ENCODE data around the gene NLRC5. TPM values are rescaled to one million over a fixed set of nuclear protein-coding genes. Genes with fewer than 3 reads are reported as not detected.
"Not testable (repeated sequence)": the region's sequence is repeated elsewhere in the genome, so short reads cannot be mapped to it uniquely, and the experiment has no call there.

NLRC5 gene
- total RNA-seq, 1 donor from 2014 or later, result 2.0 TPM

DNA sequence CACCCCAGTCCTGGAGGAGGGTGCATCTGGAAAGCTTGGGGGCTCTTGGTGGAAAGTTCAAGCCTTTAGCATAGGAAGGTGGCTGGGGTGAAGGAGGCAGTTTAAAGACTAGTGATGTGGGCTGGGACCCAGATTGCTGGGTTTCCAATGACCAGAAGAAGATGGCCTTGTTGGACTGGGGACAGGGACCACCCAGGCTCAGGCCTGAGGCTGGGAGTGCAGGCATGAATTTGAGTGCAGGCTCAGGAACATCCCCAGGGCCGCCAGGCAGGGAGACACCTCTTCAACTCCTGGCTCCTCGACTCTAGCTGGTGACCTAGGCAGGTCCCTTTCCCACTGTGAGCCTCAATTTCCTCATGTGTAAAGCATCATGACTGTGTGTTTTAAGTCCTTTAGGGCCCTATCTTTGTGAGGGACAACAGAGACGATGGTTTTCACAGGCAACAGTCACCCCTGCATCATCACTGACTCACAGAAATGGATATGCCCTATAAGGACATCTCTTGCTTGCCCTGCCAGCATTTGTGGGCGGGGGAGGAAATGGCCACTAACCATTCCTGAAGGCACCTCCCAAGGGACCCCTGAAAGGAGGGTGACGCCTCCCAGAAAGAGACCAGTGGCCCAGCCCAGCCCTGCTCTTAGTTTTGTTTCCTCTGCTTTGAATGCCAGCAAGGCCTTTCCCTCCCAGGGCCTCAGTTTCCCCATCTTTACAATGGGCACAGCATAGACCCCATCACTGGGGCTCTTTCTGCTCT is 11.1 kb downstream of the NLRC5 start:
- DNase-seq, result no peak

DNA sequence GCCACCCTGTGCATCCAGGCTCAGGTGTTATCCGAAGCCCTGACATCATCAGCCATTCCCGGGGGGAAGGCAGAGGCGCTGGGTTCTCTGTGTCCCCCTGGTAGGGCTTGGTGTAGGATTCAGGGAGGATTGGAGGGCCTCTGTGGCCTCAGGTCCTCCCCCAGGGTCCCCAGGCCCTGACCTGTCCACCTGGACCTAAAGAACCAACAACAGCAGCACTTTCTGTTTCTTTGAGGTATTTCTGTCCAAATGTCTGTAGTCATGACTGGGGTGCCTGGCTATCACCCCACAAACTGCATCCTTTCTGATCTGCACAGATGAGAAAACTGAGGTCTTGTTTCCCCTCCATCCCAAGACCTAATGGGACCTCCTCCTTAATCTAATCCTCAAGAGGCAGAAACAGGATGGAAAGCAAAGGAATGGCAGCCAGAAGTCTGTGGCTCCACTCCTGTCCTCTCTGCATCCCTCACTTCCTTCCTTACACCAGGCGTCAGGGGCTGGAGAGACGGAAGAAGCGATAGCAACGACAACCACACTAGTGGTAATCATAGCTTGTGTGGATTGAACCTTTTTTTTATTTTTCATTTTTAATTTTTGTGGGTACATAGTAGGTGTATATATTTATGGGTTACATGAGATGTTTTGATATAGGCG is 11.8 kb downstream of the NLRC5 start:
- DNase-seq, result no peak

DNA sequence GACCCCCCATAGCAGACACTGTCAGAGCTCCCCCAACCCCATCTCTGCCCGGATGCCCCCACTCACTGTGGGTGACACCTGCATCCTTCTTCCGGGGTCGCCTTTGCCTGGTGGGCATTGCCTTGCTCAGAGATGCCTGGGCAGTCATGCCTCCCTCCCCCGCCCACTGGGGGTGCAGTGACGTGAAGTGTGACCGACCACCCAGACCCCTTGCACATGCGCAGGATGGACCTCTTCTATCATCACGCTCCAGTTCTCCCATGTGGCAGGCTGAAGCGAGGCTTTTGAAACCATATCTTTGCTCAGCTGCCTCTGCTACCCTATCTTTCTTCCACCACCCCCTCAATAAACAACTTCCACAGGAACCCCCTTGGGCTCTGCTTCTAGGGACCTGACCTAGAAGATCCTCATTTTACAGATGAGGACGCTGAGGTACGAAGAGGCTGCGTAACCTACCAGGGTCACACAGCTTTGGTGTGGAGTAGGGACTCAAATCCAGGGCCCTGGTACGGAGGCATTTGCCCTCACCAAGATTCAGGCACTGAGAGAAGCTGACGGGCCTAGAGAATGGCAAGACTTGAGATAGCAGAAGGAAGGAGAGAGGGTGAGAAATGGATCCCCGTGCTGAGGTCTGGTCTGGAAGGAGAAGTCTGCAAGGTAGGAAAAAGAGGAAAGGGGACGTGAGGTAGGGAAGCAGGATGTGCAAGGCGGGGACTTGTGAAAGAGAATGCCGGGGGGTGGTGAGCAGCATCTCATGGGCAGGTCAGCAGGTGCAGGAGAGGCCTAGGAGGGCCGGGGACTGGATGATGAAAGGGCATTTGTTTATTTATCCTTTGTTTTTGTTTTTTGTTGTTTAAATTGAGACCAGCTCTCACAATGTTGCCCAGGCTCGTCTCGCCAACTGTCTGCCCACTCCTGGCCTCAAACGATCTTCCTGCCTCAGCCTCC is 14.4 kb downstream of the NLRC5 start:
- no peak for DNase-seq

DNA sequence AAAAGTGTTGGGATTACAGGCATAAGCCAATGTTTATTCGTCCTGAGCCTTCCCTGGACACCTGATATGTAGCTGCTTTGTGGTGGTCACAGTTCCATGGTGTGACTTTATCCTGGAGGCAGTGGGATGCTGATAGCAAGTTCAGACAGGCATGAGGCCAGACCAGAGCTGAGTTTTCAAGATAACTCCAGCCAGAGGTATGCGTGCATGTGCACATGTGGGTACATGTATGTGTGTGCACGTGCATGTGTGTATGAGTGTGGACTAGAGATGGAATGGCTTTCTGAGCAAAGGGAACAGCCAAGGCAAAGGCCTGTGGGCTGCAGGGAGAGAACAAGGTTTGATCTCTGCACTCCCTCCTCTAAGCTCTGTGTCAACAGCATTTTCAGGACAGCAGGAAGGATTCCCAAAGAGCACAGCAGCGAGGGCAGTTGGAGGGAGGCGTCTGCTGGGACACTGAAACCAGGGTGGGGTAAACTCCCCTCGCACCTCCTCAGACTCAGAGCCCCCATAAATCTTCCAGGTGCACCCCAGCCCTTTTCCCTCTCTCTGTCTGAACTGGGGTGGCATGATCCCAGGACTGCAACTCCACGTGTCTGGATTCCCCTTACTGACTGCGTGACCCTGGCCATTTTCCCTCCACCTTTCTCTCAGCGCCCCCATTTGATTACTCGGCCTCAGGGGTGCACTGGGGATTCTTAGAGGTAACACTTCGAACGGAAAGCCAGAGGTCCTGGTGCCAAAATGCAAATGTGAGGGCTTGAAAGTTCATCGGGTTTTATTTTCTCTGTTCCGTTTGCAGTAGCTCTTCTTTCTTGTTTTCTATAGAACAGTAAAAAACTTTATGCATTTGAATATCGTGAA is 15.3 kb downstream of the NLRC5 start:
- DNase-seq, result no peak

DNA sequence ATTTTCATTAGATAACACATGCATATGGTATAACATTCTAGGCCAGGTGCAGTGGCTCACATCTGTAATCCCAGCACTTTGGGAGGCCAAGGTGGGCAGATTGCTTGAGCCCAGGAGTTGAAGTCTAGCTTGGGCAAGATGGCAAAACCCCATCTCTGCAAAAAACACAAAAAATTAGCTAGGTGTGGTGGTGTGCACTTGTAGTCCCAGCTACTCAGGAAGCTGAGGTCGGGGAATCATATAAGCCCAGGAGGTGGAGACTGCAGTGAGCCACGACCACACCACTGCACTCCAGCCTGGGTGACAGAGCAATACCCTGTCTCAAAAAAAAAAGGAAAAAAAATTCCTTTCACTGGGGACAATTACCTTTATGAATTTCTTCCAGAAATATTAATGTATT is 16.2 kb downstream of the NLRC5 start:
- DNase-seq, result not testable (repeated sequence)

- DNase-seq, result no peak
Observed at GRCh38 chr16:57007050-57007449, 17.7 kb downstream of the NLRC5 start.

DNA sequence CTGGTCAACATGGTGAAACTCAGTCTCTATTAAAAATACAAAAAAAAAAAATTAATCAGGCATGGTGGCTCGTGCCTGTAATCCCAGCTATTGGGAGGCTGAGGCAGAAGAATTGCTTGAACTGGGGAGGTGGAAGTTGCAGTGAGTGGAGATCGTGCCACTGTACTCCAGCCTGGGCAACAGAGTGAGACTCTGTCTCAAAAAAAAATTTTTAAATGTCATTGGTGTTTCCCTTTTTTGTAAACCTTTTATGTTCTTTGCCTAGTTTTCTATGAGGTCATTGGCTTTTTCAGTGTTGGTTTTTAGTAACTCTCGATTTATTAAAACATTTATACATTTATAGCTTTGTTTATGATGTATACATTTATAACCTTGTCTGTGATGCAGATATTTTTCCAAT is 18.2 kb downstream of the NLRC5 start:
- DNase-seq, result no peak

GRCh38 chr16:57008440-57008839 is 19.1 kb downstream of the NLRC5 start:
- DNase-seq, result no peak

DNA sequence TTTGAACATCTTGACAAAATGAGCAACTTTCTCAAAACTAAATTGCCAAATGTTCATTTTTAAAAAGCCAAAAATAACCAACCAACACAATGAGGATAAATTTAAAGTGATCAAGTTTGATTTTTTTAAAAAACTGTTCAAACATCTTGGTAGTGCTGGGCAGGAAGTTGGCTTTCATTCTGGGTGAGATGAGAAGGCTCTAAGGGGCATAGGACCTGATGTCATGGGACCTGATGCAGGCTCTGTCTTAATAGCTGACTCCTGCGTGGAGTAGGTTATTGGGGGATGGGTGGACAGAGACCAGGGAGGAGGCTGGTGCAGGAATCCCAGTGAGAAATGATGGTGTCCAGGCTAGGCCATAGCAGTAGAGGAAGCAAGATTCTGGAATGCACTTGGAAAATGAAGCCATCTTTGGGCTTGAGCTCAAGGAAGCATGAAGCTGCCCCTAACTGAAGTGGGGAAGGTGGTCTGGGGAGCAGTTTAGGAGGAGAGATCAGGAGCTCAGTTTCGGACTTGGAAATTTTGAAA is 20.4 kb downstream of the NLRC5 start:
- no peak for DNase-seq

DNA sequence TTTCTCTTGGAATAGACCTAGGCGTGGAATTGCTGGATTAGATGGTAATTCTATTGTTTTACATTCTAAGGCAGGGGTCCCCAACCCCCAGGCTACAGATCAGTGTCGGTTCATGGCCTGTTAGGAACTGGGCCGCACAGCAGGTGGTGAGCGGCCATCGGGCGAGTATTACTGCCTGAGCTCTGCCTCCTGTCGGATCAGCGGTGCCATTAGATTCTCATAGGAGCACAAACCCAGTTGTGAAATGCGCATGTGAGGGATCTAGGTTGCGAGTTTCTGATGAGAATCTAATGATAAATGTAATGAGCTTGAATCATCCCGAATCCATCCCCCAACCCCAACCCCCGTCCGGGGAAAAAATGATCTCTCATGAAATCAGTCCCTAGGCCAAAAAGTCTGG is 23.0 kb downstream of the NLRC5 start:
- DNase-seq, result no peak

DNA sequence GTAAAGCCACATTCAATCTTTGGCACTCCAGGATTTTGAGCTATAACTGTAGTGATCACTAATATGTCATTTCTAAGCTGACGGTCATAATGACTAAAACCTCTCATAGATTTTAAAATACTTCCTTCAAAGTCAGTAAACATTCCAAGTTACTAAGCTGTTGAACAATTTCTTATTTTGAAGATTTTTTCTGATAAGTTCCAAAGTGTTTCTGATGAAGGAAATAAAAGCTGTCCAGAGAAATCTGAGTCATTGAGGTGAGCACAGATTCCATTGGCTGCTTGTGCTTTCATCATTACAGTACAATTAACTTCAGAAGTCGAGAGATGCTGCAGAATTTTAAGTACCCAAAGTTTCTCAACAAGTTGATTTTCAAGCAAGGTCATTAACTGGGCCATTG is 23.9 kb downstream of the NLRC5 start:
- DNase-seq, result no peak

- DNase-seq, result no peak
Observed at GRCh38 chr16:57013902-57014301, 24.5 kb downstream of the NLRC5 start.

- DNase-seq, result no peak
Observed at GRCh38 chr16:57016301-57016700, 26.9 kb downstream of the NLRC5 start.

DNA sequence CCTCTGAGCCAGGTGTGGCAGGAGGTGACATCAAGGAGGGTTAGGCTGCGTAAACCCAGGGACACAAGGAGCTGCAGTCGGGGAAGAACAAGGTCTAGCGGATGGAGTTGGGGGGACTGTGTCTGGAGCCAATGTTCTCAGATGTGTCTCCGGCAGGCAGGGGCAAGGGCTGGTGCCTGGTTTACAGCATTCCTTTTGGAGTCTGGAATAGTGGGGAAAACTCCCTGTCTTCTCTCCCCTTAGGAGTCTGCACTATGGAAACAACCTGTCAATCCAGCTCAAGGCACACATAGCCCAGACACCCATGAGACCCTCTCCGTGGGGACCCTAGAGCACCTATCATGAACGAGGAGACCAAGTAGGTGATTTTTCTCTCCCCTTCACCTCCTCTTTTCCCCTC is 27.5 kb downstream of the NLRC5 start:
- DNase-seq, result no peak

- no peak for DNase-seq
Observed at GRCh38 chr16:57017251-57017650, 27.9 kb downstream of the NLRC5 start.

- DNase-seq, result no peak
Observed at GRCh38 chr16:57019746-57020145, 30.4 kb downstream of the NLRC5 start.

GRCh38 chr16:57020651-57021050 is 31.3 kb downstream of the NLRC5 start:
- DNase-seq, result no peak

- no peak for DNase-seq
Observed at GRCh38 chr16:57021757-57022156, 32.4 kb downstream of the NLRC5 start.

- no peak for DNase-seq
Observed at GRCh38 chr16:57022445-57022844, 33.1 kb downstream of the NLRC5 start.

- no peak for DNase-seq
Observed at GRCh38 chr16:57023541-57024249, 34.3 kb downstream of the NLRC5 start.

All from occipital lobe (tissue), 2 donors.